GM12891 (cell line): ENCODE measurements around the gene CAMTA1.

ENCODE experiments used
- POLR2A ChIP-seq: IDR thresholded peaks from 2 replicates; pipeline ENCODE4 v1.6.1; 2011; ENCODE audit warnings: low read depth, low read length, control low read depth
- POLR2AphosphoS5 ChIP-seq: IDR thresholded peaks from 2 replicates; pipeline ENCODE4 v1.6.1; 2011; ENCODE audit warnings: low read depth, low read length, control low read depth
- TAF1 ChIP-seq: IDR thresholded peaks from 2 replicates; pipeline ENCODE4 v1.6.1; 2011; ENCODE audit warnings: low read depth, low read length, control low read depth

DNA sequence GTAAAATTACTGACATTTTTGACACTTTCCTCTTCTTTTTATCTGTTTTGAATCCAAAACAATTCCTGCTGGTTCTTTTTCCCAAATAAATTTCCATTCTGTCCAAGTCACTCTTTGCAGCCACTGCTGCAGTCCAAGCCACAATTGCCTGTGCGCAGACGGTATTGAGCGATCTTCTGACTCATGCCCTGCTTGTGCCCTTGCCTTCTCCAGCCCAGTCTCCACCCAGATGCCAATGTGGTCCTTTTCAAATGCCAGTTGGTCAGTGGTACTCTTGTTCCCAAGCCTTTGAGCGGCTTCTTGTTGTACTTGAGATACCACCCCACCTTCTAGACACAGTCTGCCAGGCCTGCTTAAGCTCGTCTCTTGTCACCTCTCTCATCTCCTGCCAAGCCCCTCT lies 78.9 kb downstream of the CAMTA1 start:
- no peak for TF ChIP-seq TAF1
- no peak for TF ChIP-seq POLR2A
- TF ChIP-seq POLR2AphosphoS5 = no peak
